Activated CD8-positive, alpha-beta T cell treated with anti-CD3 and anti-CD28 coated beads for 36 hours (primary cell): ENCODE data around the gene SPNS1. TPM values are rescaled to one million over a fixed set of nuclear protein-coding genes. Genes with fewer than 3 reads are reported as not detected.

ENCODE experiments used
- ATAC-seq: fragments of 200-7000 bp; cut with Tn5 transposase; one replicate; pipeline ENCODE4 v1.10.0; 2021; ENCODE audit warnings: mild to moderate bottlenecking, moderate library complexity
- CTCF ChIA-PET: fragments of 350-600 bp; sonication (Branson Sonifier 250); formaldehyde crosslinking; loops from one replicate; lab custom pipeline; 2021; ENCODE audit warnings: antibody characterized with exemption; lab: Charles Lee
- POLR2A ChIA-PET: fragments of 350-600 bp; sonication (Branson Sonifier 250); formaldehyde crosslinking; loops from one replicate; lab custom pipeline; 2021; ENCODE audit warnings: antibody characterized with exemption; lab: Charles Lee
- DNase-seq: peaks from one replicate; pipeline ENCODE4 v3.0.0-alpha.2; 2020
- H3K27ac Mint-ChIP-seq: one replicate; pipeline ENCODE4 v1.8.0; 2021; ENCODE audit warnings: mild to moderate bottlenecking, mixed read lengths
- H3K27me3 Mint-ChIP-seq: one replicate; pipeline ENCODE4 v1.8.0; 2021; ENCODE audit warnings: mixed read lengths
- H3K36me3 Mint-ChIP-seq: one replicate; pipeline ENCODE4 v1.8.0; 2021; ENCODE audit warnings: low read depth, mixed read lengths
- H3K4me1 Mint-ChIP-seq: one replicate; pipeline ENCODE4 v1.8.0; 2021; ENCODE audit warnings: low read depth, mixed read lengths
- H3K4me3 Mint-ChIP-seq: one replicate; pipeline ENCODE4 v1.8.0; 2021; ENCODE audit warnings: mild to moderate bottlenecking, moderate library complexity, mixed read lengths
- H3K9me3 Mint-ChIP-seq: one replicate; pipeline ENCODE4 v1.8.0; 2021; ENCODE audit warnings: mixed read lengths
- CTCF ChIP-seq: fragments of 200-600 bp; IDR thresholded peaks from one replicate; pipeline ENCODE4 v1.8.0; 2022; ENCODE audit warnings: antibody characterized with exemption, mild to moderate bottlenecking
- intact Hi-C: fragments of 100-400 bp; cut with micrococcal nuclease; formaldehyde crosslinking; loops from one replicate; pipeline ENCODE4 v1.10.0; 2022
- total RNA-seq, 2 experiments: library from RNA; stranded (reverse); gene quantifications; one replicate each; pipeline ENCODE4 v1.2.3, GENCODE V29; 2021

SPNS1 gene
- total RNA-seq, 2 experiments from 2014 or later = 14.6 to 18.2 TPM

- no peaks in the 10 kb centered on the region for H3K27me3 Mint-ChIP-seq
- H3K27ac Mint-ChIP-seq = peak within 1 kb of the TSS; percentile 90
- ChIA-PET POLR2A (interaction anchor here (0.6 to 2.2 kb wide), 11 partner anchors 12 to 128 kb away, joined by 3 to 9 read pairs (median 4); partner anchors contain the start of genes ATXN2L, LAT, SH2B1 and TUFM), CTCF (interaction anchor here (1.0 to 2.6 kb wide), 3 partner anchors 14 to 104 kb away, joined by 3 to 15 read pairs (median 3); partner anchors contain the start of gene SPNS1)
- intact Hi-C loops = no loop called here
- no peak for TF ChIP-seq CTCF
- no peaks in the 10 kb centered on the region for H3K9me3 Mint-ChIP-seq
- peak; percentile 100 for DNase-seq
- H3K36me3 Mint-ChIP-seq = peaks cover 31% of the 10 kb centered on the region
- peak; percentile 96 for ATAC-seq
- H3K4me1 Mint-ChIP-seq = peaks cover 25% of the 10 kb centered on the region
- peak within 1 kb of the TSS; percentile 96 for H3K4me3 Mint-ChIP-seq
Measured at GRCh38 chr16:28950648-28951409, 23.7 kb upstream of the SPNS1 start, which contains the start of gene NFATC2IP. TSS of gene NFATC2IP (plus strand) at chr16:28950937. CDS start at chr16:28951012, 75 bp downstream.

- H3K4me1 Mint-ChIP-seq = peaks cover 26% of the 10 kb centered on the region
- POLR2A ChIA-PET = interaction anchor here (0.9 to 2.2 kb wide), 8 partner anchors 11 to 129 kb away, joined by 3 to 9 read pairs (median 4); partner anchors contain the start of genes ATXN2L, LAT and SPNS1
Measured at GRCh38 chr16:28951410-28951943, 23.1 kb upstream of the SPNS1 start.

GRCh38 chr16:28958216-28958615, 16.4 kb upstream of the SPNS1 start:
- DNase-seq (no peak), ATAC-seq (no peak)
- Mint-ChIP-seq H3K27me3 (no peaks in the 10 kb centered on the region), H3K4me1 (peaks cover 10% of the 10 kb centered on the region), H3K4me3 (no peak overlapping the region), H3K9me3 (no peaks in the 10 kb centered on the region), H3K27ac (no peak overlapping the region), H3K36me3 (peaks cover 54% of the 10 kb centered on the region)
- no peak for TF ChIP-seq CTCF
- CTCF ChIA-PET = interaction anchor here (1.0 to 1.2 kb wide), 2 partner anchors 13 to 15 kb away, joined by 5 to 6 read pairs; no protein-coding TSS in a partner anchor
- POLR2A ChIA-PET = interaction anchor here (0.7 to 1.2 kb wide), 2 partner anchors 15 to 56 kb away, joined by 4 to 5 read pairs; no protein-coding TSS in a partner anchor
- intact Hi-C loops = no loop called here

More at GRCh38 chr16:28951410-28951943, 23.1 kb upstream of the SPNS1 start:
- TF ChIP-seq CTCF = no peak
- intact Hi-C loops = no loop called here
- H3K9me3 Mint-ChIP-seq = no peaks in the 10 kb centered on the region
- peaks cover 36% of the 10 kb centered on the region for H3K36me3 Mint-ChIP-seq
- peak overlapping the region; percentile 90 for H3K27ac Mint-ChIP-seq
- ATAC-seq (no peak), DNase-seq (peak; percentile 55)
- CTCF ChIA-PET = interaction anchor here (2.6 kb wide), 1 partner anchor 23 kb away, joined by 15 read pairs; the partner anchor contains the start of gene SPNS1
- H3K27me3 Mint-ChIP-seq = no peaks in the 10 kb centered on the region
- peak overlapping the region; percentile 96 for H3K4me3 Mint-ChIP-seq

GRCh38 chr16:28958836-28959235, 15.7 kb upstream of the SPNS1 start:
- Mint-ChIP-seq H3K9me3 (no peaks in the 10 kb centered on the region), H3K4me3 (no peak overlapping the region), H3K4me1 (peaks cover 5% of the 10 kb centered on the region), H3K27me3 (no peaks in the 10 kb centered on the region), H3K27ac (no peak overlapping the region), H3K36me3 (peaks cover 54% of the 10 kb centered on the region)
- intact Hi-C loops = no loop called here
- ChIA-PET CTCF (interaction anchor here (1.0 to 1.2 kb wide), 2 partner anchors 13 to 14 kb away, joined by 5 to 6 read pairs; no protein-coding TSS in a partner anchor), POLR2A (interaction anchor here (0.6 to 1.2 kb wide), 3 partner anchors 9 to 56 kb away, joined by 3 to 5 read pairs (median 4); no protein-coding TSS in a partner anchor)
- TF ChIP-seq CTCF = no peak
- no peak for ATAC-seq
- DNase-seq = no peak
